Breast epithelium (tissue), 4 donors: ENCODE data around the gene HACD1. TPM values are rescaled to one million over a fixed set of nuclear protein-coding genes. Genes with fewer than 3 reads are reported as not detected.

Experiments
- DNase-seq, 2 donors: peaks; one replicate each; pipeline ENCODE4 v3.0.0-alpha.2; 2019; ENCODE audit warnings: low spot score in 2 of 2
- H3K27ac ChIP-seq, 2 donors: fragments of 200-600 bp; sonication (generic) in 1 of 2; one replicate each; pipeline ENCODE4 v1.5.1; 2016 to 2019; ENCODE audit warnings: mild to moderate bottlenecking in 1 of 2
- H3K27me3 ChIP-seq, 2 donors: fragments of 200-600 bp; sonication (generic) in 1 of 2; one replicate each; pipeline versions ENCODE4 v1.5.1 to v1.6.0; 2017 to 2019; ENCODE audit warnings: control low read depth in 1 of 2, mild to moderate bottlenecking in 1 of 2
- H3K36me3 ChIP-seq: fragments of 200-600 bp; one replicate; pipeline ENCODE4 v1.5.1; 2019
- H3K4me1 ChIP-seq, 2 donors: fragments of 200-600 bp; sonication (generic); one replicate each; pipeline ENCODE4 v1.5.1; 2016 to 2019; ENCODE audit warnings: control low read depth in 1 of 2
- H3K4me3 ChIP-seq, 3 donors: fragments of 200-600 bp; sonication (generic); 1 replicate in 2 of 3; 2 replicates in 1 of 3; pipeline ENCODE4 v1.5.1; 2016 to 2019; ENCODE audit warnings: mild to moderate bottlenecking in 3 of 3, moderate library complexity in 2 of 3
- H3K9me3 ChIP-seq, 2 donors: fragments of 200-600 bp; sonication (generic) in 1 of 2; one replicate each; pipeline ENCODE4 v1.5.1; 2016 to 2019; ENCODE audit warnings: control low read depth in 1 of 2
- CTCF ChIP-seq, 3 donors: fragments of 450-650 bp; IDR thresholded peaks; one replicate each; pipeline ENCODE4 v1.5.1; 2016 to 2017; ENCODE audit warnings: antibody characterized with exemption in 3 of 3, mild to moderate bottlenecking in 3 of 3, moderate library complexity in 3 of 3
- POLR2A ChIP-seq: fragments of 450-650 bp; IDR thresholded peaks from one replicate; pipeline ENCODE4 v1.6.1; 2016; ENCODE audit warnings: antibody characterized with exemption, mild to moderate bottlenecking, moderate library complexity
- POLR2AphosphoS5 ChIP-seq, 3 donors: sonication (generic); formaldehyde crosslinking; IDR thresholded peaks; one replicate each; pipeline ENCODE4 v1.6.1; 2017; ENCODE audit warnings: antibody characterized with exemption in 3 of 3
- intact Hi-C: fragments of 100-400 bp; cut with DNase I; formaldehyde crosslinking; loops from one replicate; pipeline ENCODE4 v1.15.1; 2023; ENCODE audit warnings: low total_unique reads
- total RNA-seq, 3 donors: library from RNA; depleted of rRNA; stranded (reverse); fragments of >200 nt; gene quantifications; one replicate each; pipeline ENCODE4 v1.1.0, GENCODE V29; 2016

HACD1 gene
- total RNA-seq, 3 donors from 2014 or later = 13.1 to 60.3 (median 13.2) TPM

- Histone ChIP-seq H3K27me3 (no peaks in the 10 kb centered on the region), H3K36me3 (no peaks in the 10 kb centered on the region), H3K27ac (no peak overlapping the region), H3K4me3 (no peak overlapping the region), H3K9me3 (peaks cover 0 to 13% of the 10 kb centered on the region in 2 donors), H3K4me1 (no peaks in the 10 kb centered on the region)
- DNase-seq = no peak
- no peak for TF ChIP-seq POLR2A
- no peak for TF ChIP-seq CTCF (IDR thresholded peaks at IDR 0.05)
- no peak for TF ChIP-seq POLR2AphosphoS5 (IDR thresholded peaks at IDR 0.05)
- intact Hi-C loops = no loop called here
Measured at GRCh38 chr10:17661510-17661909, 44.3 kb upstream of the HACD1 start.

- no peak for TF ChIP-seq POLR2A
- no peaks in the 10 kb centered on the region for H3K27me3 ChIP-seq
- H3K36me3 ChIP-seq = no peaks in the 10 kb centered on the region
- no peak for DNase-seq
- peaks cover 0 to 13% of the 10 kb centered on the region in 2 donors for H3K9me3 ChIP-seq
- no peaks in the 10 kb centered on the region for H3K4me1 ChIP-seq
- no peak overlapping the region for H3K4me3 ChIP-seq
- intact Hi-C loops = no loop called here
- H3K27ac ChIP-seq = no peak overlapping the region
Measured at GRCh38 chr10:17660921-17661320, 43.7 kb upstream of the HACD1 start.

- no peaks in the 10 kb centered on the region for H3K4me1 ChIP-seq
- no peak overlapping the region for H3K27ac ChIP-seq
- no peaks in the 10 kb centered on the region for H3K27me3 ChIP-seq
- intact Hi-C loops = no loop called here
- H3K36me3 ChIP-seq = no peaks in the 10 kb centered on the region
- no peak overlapping the region for H3K4me3 ChIP-seq
- DNase-seq = no peak
- no peak for TF ChIP-seq POLR2AphosphoS5 (IDR thresholded peaks at IDR 0.05)
- no peak for TF ChIP-seq POLR2A
- TF ChIP-seq CTCF (IDR thresholded peaks at IDR 0.05) = no peak
- peaks cover 0 to 13% of the 10 kb centered on the region in 2 donors for H3K9me3 ChIP-seq
Measured at GRCh38 chr10:17659365-17659764, 42.2 kb upstream of the HACD1 start.

GRCh38 chr10:17657103-17657500 is 39.9 kb upstream of the HACD1 start:
- TF ChIP-seq POLR2AphosphoS5 (IDR thresholded peaks at IDR 0.05) = no peak
- no peak for TF ChIP-seq POLR2A
- TF ChIP-seq CTCF (IDR thresholded peaks at IDR 0.05) = no peak
- intact Hi-C loops = no loop called here
- Histone ChIP-seq H3K4me1 (no peaks in the 10 kb centered on the region), H3K27me3 (no peaks in the 10 kb centered on the region), H3K9me3 (peaks cover 0 to 13% of the 10 kb centered on the region in 2 donors), H3K36me3 (no peaks in the 10 kb centered on the region), H3K4me3 (no peak overlapping the region), H3K27ac (no peak overlapping the region)
- no peak for DNase-seq

GRCh38 chr10:17655567-17656146 is 38.5 kb upstream of the HACD1 start:
- Histone ChIP-seq H3K36me3 (no peaks in the 10 kb centered on the region), H3K9me3 (peaks cover 0 to 13% of the 10 kb centered on the region in 2 donors), H3K27ac (no peak overlapping the region), H3K4me1 (no peaks in the 10 kb centered on the region), H3K27me3 (no peaks in the 10 kb centered on the region), H3K4me3 (no peak overlapping the region)
- no peak for DNase-seq
- no peak for TF ChIP-seq CTCF (IDR thresholded peaks at IDR 0.05)
- intact Hi-C loops = no loop called here

- no peak for DNase-seq
- Histone ChIP-seq H3K36me3 (no peaks in the 10 kb centered on the region), H3K9me3 (peaks cover 0 to 13% of the 10 kb centered on the region in 2 donors), H3K4me1 (no peaks in the 10 kb centered on the region), H3K4me3 (no peak overlapping the region), H3K27ac (no peak overlapping the region), H3K27me3 (no peaks in the 10 kb centered on the region)
- intact Hi-C loops = no loop called here
- no peak for TF ChIP-seq POLR2A
- no peak for TF ChIP-seq POLR2AphosphoS5 (IDR thresholded peaks at IDR 0.05)
- TF ChIP-seq CTCF (IDR thresholded peaks at IDR 0.05) = no peak
Measured at GRCh38 chr10:17655009-17655408, 37.8 kb upstream of the HACD1 start.
